HAP-1 (cell line): ENCODE data around the gene RASGRF2.

Experiments
- DNase-seq, 2 experiments: peaks; one replicate each; pipeline ENCODE4 v3.0.0-alpha.2; 2016 to 2020; ENCODE audit warnings: low spot score in 2 of 2
- H3K27me3 ChIP-seq: fragments of 250-450 bp; sonication (Bioruptor Pico); 2 replicates; pipeline ENCODE4 v1.5.1; 2020; ENCODE audit warnings: low read depth, mild to moderate bottlenecking, moderate library complexity
- H3K36me3 ChIP-seq: fragments of 250-450 bp; sonication (Bioruptor Pico); replicated peaks from 2 replicates; pipeline ENCODE4 v1.5.1; 2020; ENCODE audit warnings: mild to moderate bottlenecking
- H3K4me1 ChIP-seq: fragments of 250-450 bp; sonication (Bioruptor Pico); 2 replicates; pipeline ENCODE4 v1.5.1; 2020; ENCODE audit warnings: mild to moderate bottlenecking
- H3K4me3 ChIP-seq: fragments of 250-450 bp; sonication (Bioruptor Pico); 2 replicates; pipeline ENCODE4 v1.5.1; 2020; ENCODE audit warnings: mild to moderate bottlenecking, moderate library complexity
- H3K9me3 ChIP-seq: fragments of 250-450 bp; sonication (Bioruptor Pico); 2 replicates; pipeline ENCODE4 v1.5.1; 2020; ENCODE audit warnings: mild to moderate bottlenecking, moderate library complexity
- in situ Hi-C: fragments of 300-500 bp; cut with MboI; formaldehyde crosslinking; loops from 3 replicates; pipeline ENCODE4 v1.14.3; 2020; ENCODE audit warnings: low sequenced_read_pairs, inconsistent platforms, mixed read lengths

RASGRF2 gene

GRCh38 chr5:81182396-81183390 is 222.5 kb downstream of the RASGRF2 start:
- no peak for DNase-seq
- in situ Hi-C loops = no loop called here
- no peaks in the 10 kb centered on the region for H3K4me1 ChIP-seq
- no peaks in the 10 kb centered on the region for H3K27me3 ChIP-seq
- H3K36me3 ChIP-seq = no peaks in the 10 kb centered on the region
- no peaks in the 10 kb centered on the region for H3K9me3 ChIP-seq
- no peak overlapping the region for H3K4me3 ChIP-seq

DNA sequence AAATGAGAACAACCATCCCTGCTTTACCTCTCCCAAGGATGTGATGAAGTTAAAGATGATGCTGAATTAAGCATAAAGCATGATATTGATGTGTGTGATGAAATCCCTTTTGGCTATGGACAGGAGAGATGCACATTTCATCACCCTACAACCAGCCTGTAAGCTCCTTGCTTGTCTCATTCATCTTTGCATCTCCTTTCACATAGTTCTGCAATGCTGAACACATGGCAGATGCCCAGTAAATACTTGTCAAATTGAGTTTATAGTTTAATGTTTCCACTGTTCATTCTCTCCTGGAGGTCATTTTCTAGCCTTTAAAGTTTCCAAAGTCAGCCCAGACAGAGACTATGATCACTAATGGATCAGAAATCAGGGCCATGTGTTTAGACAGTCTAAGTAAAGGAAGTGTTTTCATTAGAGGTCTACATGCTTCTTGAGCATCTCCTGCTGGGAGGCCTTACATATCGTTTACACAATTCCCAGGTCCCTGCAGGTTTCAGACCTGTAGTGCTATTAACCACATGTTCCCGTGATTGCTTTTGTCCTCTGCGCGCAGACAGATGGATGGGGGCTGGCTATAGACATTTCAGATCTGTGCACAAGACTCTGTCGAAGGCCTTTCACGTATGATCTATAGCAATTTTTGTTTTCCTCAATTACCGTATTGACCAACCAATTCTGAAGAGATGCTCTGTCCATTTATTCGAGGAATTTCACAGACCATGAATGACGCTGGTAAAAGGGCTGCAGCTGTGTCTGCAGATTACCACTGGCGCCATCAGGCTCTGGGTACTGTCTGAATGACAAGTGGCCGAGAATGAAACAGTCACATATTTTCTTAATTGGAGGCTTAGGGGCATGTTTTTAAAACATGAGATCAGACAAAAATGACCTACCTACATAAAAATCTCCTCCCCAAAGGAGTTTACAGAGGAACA is 223.9 kb downstream of the RASGRF2 start:
- H3K9me3 ChIP-seq = no peaks in the 10 kb centered on the region
- no peak overlapping the region for H3K4me3 ChIP-seq
- DNase-seq = peak; percentile 26 to 33
- in situ Hi-C loops = no loop called here
- no peaks in the 10 kb centered on the region for H3K27me3 ChIP-seq
- H3K36me3 ChIP-seq = no peaks in the 10 kb centered on the region
- H3K4me1 ChIP-seq = no peaks in the 10 kb centered on the region

DNA sequence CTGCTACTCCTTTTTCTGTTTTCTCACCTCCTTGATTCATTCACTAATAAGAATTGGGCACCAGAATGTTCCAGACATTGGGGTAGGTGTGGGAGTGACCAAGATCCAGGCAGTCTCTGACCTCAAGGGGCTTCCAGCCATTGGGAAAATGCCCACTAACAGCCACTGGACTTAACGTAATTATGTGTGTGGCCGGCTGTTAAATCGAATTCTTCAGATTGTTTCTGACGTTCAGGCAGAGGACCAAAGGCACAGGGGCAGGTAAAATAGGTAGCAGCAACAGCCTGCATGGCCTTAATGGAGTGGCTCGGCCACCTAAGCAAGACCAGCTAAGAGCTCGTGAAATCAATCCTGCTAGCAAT is 224.6 kb downstream of the RASGRF2 start:
- Histone ChIP-seq H3K27me3 (no peaks in the 10 kb centered on the region), H3K9me3 (no peaks in the 10 kb centered on the region), H3K4me3 (no peak overlapping the region), H3K36me3 (no peaks in the 10 kb centered on the region), H3K4me1 (no peaks in the 10 kb centered on the region)
- DNase-seq = no peak
- in situ Hi-C loops = no loop called here

DNA sequence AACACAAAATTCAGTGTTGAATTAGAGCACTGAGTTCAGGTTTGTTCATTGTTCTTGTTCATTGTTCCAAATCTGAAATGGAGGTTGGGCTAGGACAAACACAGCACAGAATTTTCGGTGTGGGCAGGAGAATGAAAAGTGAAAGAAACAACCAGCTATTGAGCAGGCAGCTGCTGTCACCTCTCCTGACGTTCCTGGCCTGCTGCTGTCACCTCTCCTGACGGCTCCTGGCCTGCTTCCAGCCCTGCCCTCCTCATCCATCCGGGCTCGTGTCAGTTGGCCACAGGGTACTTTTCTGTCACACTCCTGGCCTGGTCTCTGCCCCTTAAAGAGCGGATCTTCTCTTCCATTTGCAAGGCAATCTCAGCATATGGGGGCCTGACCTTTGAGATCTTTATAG is 227.7 kb downstream of the RASGRF2 start:
- in situ Hi-C loops = no loop called here
- no peak overlapping the region for H3K4me3 ChIP-seq

GRCh38 chr5:81188962-81189361 is 228.8 kb downstream of the RASGRF2 start:
- no peaks in the 10 kb centered on the region for H3K9me3 ChIP-seq
- DNase-seq = no peak
- H3K4me3 ChIP-seq = no peak overlapping the region
- in situ Hi-C loops = no loop called here
- no peaks in the 10 kb centered on the region for H3K36me3 ChIP-seq
- H3K27me3 ChIP-seq = no peaks in the 10 kb centered on the region
- no peaks in the 10 kb centered on the region for H3K4me1 ChIP-seq

More for the DNA sequence above, 227.7 kb downstream of the RASGRF2 start:
- Histone ChIP-seq H3K4me1 (no peaks in the 10 kb centered on the region), H3K36me3 (no peaks in the 10 kb centered on the region), H3K9me3 (no peaks in the 10 kb centered on the region), H3K27me3 (no peaks in the 10 kb centered on the region)
- no peak for DNase-seq

DNA sequence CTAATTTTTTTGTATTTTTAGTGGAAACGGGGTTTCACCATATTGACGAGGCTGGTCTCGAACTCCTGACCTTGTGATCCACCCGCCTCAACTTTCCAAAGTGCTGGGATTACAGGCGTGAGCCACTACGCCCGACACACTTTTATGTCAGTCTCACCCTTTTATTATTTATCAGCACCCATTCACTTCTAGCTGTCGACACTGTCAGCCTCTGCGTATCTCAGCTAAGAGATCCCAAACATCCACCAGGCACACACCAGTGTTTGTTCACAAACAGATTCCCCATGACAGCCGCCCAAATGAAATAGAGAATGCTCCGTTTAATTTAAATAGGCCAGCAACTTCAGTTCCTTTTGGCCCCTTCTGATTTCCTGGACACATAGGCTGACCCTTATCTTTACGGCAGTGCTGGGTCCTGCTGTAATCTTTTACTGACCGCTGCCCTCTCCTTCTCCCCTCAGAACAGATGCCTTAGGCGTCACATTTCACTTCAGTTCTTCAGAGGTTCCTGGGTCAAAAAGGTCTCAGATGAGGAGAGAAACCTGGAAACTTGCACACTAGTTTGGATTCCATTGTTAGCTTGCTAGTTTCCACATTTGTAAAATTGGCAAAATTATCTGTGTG is 229.8 kb downstream of the RASGRF2 start:
- Histone ChIP-seq H3K9me3 (no peaks in the 10 kb centered on the region), H3K4me3 (no peak overlapping the region), H3K27me3 (no peaks in the 10 kb centered on the region), H3K4me1 (peaks cover 4% of the 10 kb centered on the region; the same call in 1 of the 2 replicates), H3K36me3 (no peaks in the 10 kb centered on the region)
- in situ Hi-C loops = no loop called here
- DNase-seq = no peak

- no peak overlapping the region for H3K4me3 ChIP-seq
- H3K9me3 ChIP-seq = no peaks in the 10 kb centered on the region
- no peaks in the 10 kb centered on the region for H3K27me3 ChIP-seq
- no peak for DNase-seq
- no peaks in the 10 kb centered on the region for H3K36me3 ChIP-seq
- H3K4me1 ChIP-seq = peaks cover 4% of the 10 kb centered on the region; the same call in 1 of the 2 replicates
- in situ Hi-C loops = no loop called here
These were observed 231.7 kb downstream of the RASGRF2 start for GRCh38 chr5:81191726-81192372.

DNA sequence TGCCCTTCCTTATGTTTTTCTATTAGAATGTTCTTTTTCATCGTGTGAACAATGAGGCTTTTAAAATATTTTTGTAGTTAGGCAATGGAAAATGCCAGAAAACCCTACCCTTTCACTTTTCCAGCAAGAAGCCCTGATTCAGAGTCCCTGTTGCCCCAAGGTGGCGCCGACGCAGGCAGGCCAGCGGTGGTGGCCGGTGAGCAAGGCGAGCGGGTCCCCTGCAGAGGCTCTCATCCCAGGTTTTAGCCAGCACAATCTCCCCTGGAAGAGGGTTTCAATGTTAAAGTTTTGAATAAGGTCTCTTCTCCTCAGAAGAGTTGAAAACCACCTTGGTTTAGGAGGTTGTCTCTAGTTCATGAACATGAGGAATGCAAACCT is 232.2 kb downstream of the RASGRF2 start:
- H3K36me3 ChIP-seq = no peaks in the 10 kb centered on the region
- no peak for DNase-seq
- in situ Hi-C loops = no loop called here
- H3K27me3 ChIP-seq = no peaks in the 10 kb centered on the region
- H3K9me3 ChIP-seq = no peaks in the 10 kb centered on the region
- peaks cover 4% of the 10 kb centered on the region; the same call in 1 of the 2 replicates for H3K4me1 ChIP-seq
- H3K4me3 ChIP-seq = no peak overlapping the region

- H3K9me3 ChIP-seq = no peaks in the 10 kb centered on the region
- no peaks in the 10 kb centered on the region for H3K36me3 ChIP-seq
- H3K27me3 ChIP-seq = no peaks in the 10 kb centered on the region
- H3K4me3 ChIP-seq = no peak overlapping the region
- peak; percentile 83 to 92 for DNase-seq
- H3K4me1 ChIP-seq = peaks cover 4% of the 10 kb centered on the region; the same call in 1 of the 2 replicates
- in situ Hi-C loops = no loop called here
These were observed 234.6 kb downstream of the RASGRF2 start for GRCh38 chr5:81194633-81195334.

DNA sequence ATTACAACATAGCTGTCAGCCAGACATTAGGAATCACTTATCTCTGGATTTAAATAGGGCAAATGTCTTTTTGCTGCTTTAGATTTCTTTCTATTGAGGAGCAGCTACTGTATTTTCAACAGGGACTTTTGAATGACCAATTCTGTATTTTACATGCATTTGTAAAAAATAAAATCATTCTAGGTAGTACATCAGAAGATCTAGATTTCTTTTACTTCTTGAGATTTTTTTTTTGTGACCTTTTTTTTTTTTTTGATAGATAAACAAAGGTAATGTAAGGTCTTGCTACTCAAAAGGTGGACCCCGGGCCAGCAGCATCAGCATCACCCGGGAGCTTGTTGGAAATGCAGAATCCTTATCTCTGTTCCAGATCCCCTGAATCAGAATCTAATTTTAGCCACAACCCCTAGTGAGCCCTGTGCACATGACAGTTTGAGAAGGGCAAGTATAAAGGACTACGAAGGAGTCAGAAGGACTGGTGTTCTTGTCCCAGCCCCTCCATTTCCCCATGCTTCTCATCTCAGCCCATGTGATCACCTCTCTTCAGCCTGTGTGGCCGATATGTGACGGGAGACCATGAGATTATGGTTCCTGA is 235.3 kb downstream of the RASGRF2 start:
- no peaks in the 10 kb centered on the region for H3K9me3 ChIP-seq
- DNase-seq = no peak
- H3K4me1 ChIP-seq = peaks cover 4% of the 10 kb centered on the region; the same call in 1 of the 2 replicates
- H3K4me3 ChIP-seq = no peak overlapping the region
- H3K36me3 ChIP-seq = no peaks in the 10 kb centered on the region
- no peaks in the 10 kb centered on the region for H3K27me3 ChIP-seq
- in situ Hi-C loops = no loop called here

DNA sequence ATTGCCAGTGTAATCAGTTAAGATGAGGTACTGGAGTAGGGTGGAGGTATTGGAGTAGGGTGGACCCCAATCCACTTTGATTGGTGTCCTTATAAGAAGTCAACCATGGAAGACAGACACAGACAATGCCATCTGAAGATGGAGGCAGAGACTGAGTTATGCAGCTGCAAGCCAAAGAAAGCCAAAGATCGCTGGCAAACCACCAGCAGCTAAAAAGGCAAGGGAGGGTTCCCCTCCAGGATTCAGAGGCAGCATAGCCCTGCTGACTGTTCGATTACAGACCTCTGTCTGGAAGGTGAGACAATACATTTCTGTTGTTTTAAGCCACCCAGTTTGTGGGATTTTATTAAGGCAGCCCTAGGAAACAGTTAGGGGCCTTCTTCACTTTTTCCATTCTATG is 242.5 kb downstream of the RASGRF2 start:
- Histone ChIP-seq H3K4me1 (no peaks in the 10 kb centered on the region), H3K9me3 (no peaks in the 10 kb centered on the region), H3K27me3 (no peaks in the 10 kb centered on the region), H3K4me3 (no peak overlapping the region), H3K36me3 (no peaks in the 10 kb centered on the region)
- no peak for DNase-seq
- in situ Hi-C loops = no loop called here

DNA sequence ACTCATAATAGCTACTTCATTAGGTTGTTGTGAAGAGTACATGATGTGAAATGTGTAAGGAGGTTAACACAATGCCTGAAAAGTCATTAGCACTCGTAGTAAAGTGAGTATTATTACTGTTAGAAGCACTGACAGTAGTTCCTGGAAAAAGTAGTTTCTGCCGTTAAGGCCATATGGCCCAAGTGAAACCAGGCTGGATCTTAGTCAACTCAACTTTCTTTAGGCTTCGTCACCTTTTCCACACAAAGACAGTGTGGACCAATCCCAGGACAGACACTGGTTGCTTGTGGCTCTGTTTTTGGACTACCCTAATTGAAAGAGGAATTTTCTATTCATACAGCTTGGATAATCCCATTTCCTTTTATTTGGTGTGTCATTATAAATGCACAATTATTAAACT is 243.6 kb downstream of the RASGRF2 start:
- Histone ChIP-seq H3K36me3 (no peaks in the 10 kb centered on the region), H3K27me3 (no peaks in the 10 kb centered on the region), H3K4me3 (no peak overlapping the region), H3K4me1 (no peaks in the 10 kb centered on the region), H3K9me3 (no peaks in the 10 kb centered on the region)
- DNase-seq = no peak
- in situ Hi-C loops = no loop called here
